HepG2 (cell line): ENCODE measurements around the gene TASP1.

ENCODE experiments used
- JUND ChIP-seq: sonication (generic); formaldehyde crosslinking; IDR thresholded peaks from 2 replicates; pipeline ENCODE4 v1.8.0; 2022; ENCODE audit warnings: mild to moderate bottlenecking, missing genetic modification reagents
- MTA1 ChIP-seq: sonication (generic); formaldehyde crosslinking; IDR thresholded peaks from 2 replicates; pipeline ENCODE4 v1.4.0; 2020; ENCODE audit warnings: missing genetic modification reagents, mild to moderate bottlenecking, borderline replicate concordance
- NFATC3 ChIP-seq: sonication (generic); formaldehyde crosslinking; IDR thresholded peaks from 2 replicates; pipeline ENCODE4 v1.5.1; 2020; ENCODE audit warnings: mild to moderate bottlenecking, missing genetic modification reagents
- PCBP2 ChIP-seq: fragments of 200-400 bp; formaldehyde crosslinking; optimal IDR thresholded peaks from 2 replicates; pipeline ENCODE3; 2018; ENCODE audit warnings: low read length, low read depth; ENCODE audit not compliant: poor library complexity, severe bottlenecking
- POLR2AphosphoS5 ChIP-seq: IDR thresholded peaks from 2 replicates; pipeline ENCODE4 v1.6.1; 2012; ENCODE audit warnings: low read depth, low read length
- ZNF34 ChIP-seq: sonication (generic); formaldehyde crosslinking; IDR thresholded peaks from 2 replicates; pipeline ENCODE4 v1.4.0; 2020; ENCODE audit warnings: mild to moderate bottlenecking, missing genetic modification reagents, borderline replicate concordance
- ZNF577 ChIP-seq: sonication (generic); formaldehyde crosslinking; IDR thresholded peaks from 2 replicates; pipeline ENCODE4 v1.4.0; 2020; ENCODE audit warnings: mild to moderate bottlenecking, low read depth, missing genetic modification reagents, borderline replicate concordance
- ZNF614 ChIP-seq: IDR thresholded peaks from 2 replicates; pipeline ENCODE4 v1.6.1; 2018; ENCODE audit warnings: missing biosample characterization, missing genetic modification reagents, inconsistent platforms, borderline replicate concordance
- ZNF678 ChIP-seq: sonication (generic); formaldehyde crosslinking; IDR thresholded peaks from 2 replicates; pipeline ENCODE4 v1.4.0; 2020; ENCODE audit warnings: mild to moderate bottlenecking, missing genetic modification reagents
- ZNF713 ChIP-seq: sonication (generic); formaldehyde crosslinking; IDR thresholded peaks from 2 replicates; pipeline ENCODE4 v1.4.0; 2020; ENCODE audit warnings: mild to moderate bottlenecking, missing genetic modification reagents
- ZSCAN25 ChIP-seq: sonication (generic); formaldehyde crosslinking; IDR thresholded peaks from 2 replicates; pipeline ENCODE4 v1.8.0; 2022; ENCODE audit warnings: mild to moderate bottlenecking, missing genetic modification reagents
- TF ChIP-seq, protein P1 (sequence below): sonication (generic); formaldehyde crosslinking; IDR thresholded peaks from 2 replicates; pipeline ENCODE4 v1.4.0; 2020; ENCODE audit warnings: mild to moderate bottlenecking, low read depth, missing genetic modification reagents
- TF ChIP-seq, protein P2 (sequence below): IDR thresholded peaks from 2 replicates; pipeline ENCODE4 v1.6.1; 2016; ENCODE audit warnings: mild to moderate bottlenecking, missing biosample characterization, missing genetic modification reagents

DNA sequence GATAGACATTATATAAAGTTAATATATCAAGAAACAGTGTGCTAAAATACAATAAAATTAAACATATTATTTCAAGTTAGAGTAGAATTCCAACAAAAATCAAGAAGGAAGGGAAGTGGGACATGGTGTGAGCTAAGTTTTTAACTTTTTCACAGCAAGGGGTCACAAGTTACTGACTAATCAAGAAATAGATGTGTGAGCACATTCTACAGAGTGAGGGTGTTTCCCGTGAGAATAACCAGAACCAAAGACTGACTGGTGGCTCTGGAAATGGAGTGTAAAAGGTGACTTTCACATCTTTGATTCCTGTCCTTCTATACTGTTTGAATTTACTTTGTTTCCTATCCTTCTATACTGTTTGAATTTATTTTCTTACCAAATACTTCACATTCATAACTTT lies 206.6 kb downstream of the TASP1 start:
- TF ChIP-seq POLR2AphosphoS5 = no peak
- TF ChIP-seq ZNF34 = no peak
- no peak for TF ChIP-seq ZSCAN25
- TF ChIP-seq, protein P1, sequence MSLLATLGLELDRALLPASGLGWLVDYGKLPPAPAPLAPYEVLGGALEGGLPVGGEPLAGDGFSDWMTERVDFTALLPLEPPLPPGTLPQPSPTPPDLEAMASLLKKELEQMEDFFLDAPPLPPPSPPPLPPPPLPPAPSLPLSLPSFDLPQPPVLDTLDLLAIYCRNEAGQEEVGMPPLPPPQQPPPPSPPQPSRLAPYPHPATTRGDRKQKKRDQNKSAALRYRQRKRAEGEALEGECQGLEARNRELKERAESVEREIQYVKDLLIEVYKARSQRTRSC (CRISPR knock-in tag) = no peak
- no peak for TF ChIP-seq ZNF614 (CRISPR knock-in tag)
- TF ChIP-seq ZNF713 = no peak
- no peak for TF ChIP-seq NFATC3
- no peak for TF ChIP-seq PCBP2
- TF ChIP-seq MTA1 (CRISPR knock-in tag) = no peak
- TF ChIP-seq ZNF577 (CRISPR knock-in tag) = no peak
- TF ChIP-seq, protein P2, sequence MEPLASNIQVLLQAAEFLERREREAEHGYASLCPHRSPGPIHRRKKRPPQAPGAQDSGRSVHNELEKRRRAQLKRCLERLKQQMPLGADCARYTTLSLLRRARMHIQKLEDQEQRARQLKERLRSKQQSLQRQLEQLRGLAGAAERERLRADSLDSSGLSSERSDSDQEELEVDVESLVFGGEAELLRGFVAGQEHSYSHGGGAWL (CRISPR knock-in tag) = no peak
- no peak for TF ChIP-seq JUND (CRISPR knock-in tag)
- no peak for TF ChIP-seq ZNF678
